Measurements from ENCODE around the gene C2orf69. TPM values are rescaled to one million over a fixed set of nuclear protein-coding genes. Genes with fewer than 3 reads are reported as not detected.
A peak's percentile ranks its signal among the peaks of the same experiment; 100 is the strongest.
"Not testable (repeated sequence)": the region's sequence is repeated elsewhere in the genome, so short reads cannot be mapped to it uniquely, and the experiment has no call there.

The C2orf69 gene
- total RNA-seq, 4 donors from 2014 or later: 8.5 to 12.3 (median 9.0) TPM

DNA sequence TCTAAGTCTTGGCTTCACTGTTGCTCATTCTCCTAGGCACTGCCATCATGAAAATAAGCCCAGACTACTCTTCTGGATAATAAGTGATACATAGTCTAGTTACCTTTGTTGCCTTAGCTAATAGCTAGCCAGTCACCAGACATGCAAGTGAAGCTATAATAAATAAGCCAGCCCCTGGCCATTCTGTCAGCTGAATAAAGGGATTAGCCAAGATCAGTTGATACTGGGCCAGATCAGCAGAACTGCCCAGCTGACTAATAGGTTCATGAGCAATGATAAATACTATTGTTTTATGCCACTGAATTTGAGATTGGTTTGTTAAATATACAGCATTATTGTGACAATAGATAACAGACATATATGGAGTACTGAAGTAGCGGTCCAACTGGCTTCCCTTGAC lies 8.0 kb upstream of the C2orf69 start:
- no peaks in the 10 kb centered on the region for H3K4me1 ChIP-seq
- H3K4me3 ChIP-seq: no peak overlapping the region
- H3K27me3 ChIP-seq: no peaks in the 10 kb centered on the region
- H3K36me3 ChIP-seq: no peaks in the 10 kb centered on the region
- no peak for DNase-seq
- H3K27ac ChIP-seq: no peak overlapping the region
- TF ChIP-seq POLR2A (IDR thresholded peaks at IDR 0.05) (no peak), CTCF (IDR thresholded peaks at IDR 0.05) (no peak)
- H3K9me3 ChIP-seq: no peaks in the 10 kb centered on the region

- no peak for DNase-seq
- Histone ChIP-seq H3K4me3 (no peak overlapping the region), H3K4me1 (peaks cover 0 to under 1% (median under 1%) of the 10 kb centered on the region in 4 donors), H3K36me3 (no peaks in the 10 kb centered on the region), H3K9me3 (no peaks in the 10 kb centered on the region), H3K27ac (no peak overlapping the region), H3K27me3 (no peaks in the 10 kb centered on the region)
- no peak for TF ChIP-seq CTCF (IDR thresholded peaks at IDR 0.05)
- TF ChIP-seq POLR2A (IDR thresholded peaks at IDR 0.05): no peak
Measured at GRCh38 chr2:199907008-199907714, 3.9 kb upstream of the C2orf69 start.

GRCh38 chr2:199910338-199911051 lies 598 bp upstream of the C2orf69 start:
- peaks cover 0 to 17% (median 3%) of the 10 kb centered on the region in 4 donors for H3K4me1 ChIP-seq
- no peak for TF ChIP-seq CTCF (IDR thresholded peaks at IDR 0.05)
- no peak for TF ChIP-seq POLR2A (IDR thresholded peaks at IDR 0.05)
- no peak for DNase-seq

DNA sequence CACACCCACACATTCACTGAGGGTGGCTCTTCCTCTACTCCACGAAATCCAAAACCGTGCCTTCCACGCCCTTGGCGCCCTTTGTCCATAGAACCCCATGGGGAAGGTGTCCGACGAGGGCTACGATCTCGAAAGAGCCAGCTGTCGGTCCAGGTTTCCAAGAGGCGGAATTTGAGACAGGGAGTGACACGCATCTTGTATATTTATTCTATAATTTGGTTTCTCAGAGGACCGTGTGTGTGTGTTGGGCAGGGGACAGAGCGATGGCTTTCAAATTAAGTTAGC lies 726 bp downstream of the C2orf69 start:
- no peaks in the 10 kb centered on the region for H3K27me3 ChIP-seq
- no peaks in the 10 kb centered on the region for H3K9me3 ChIP-seq
- peak overlapping the region; percentile 66 to 84 (median 79) for H3K4me3 ChIP-seq
- H3K4me1 ChIP-seq: peaks cover 0 to 17% (median 3%) of the 10 kb centered on the region in 4 donors
- H3K27ac ChIP-seq: peak overlapping the region; percentile 88 to 96 (median 96)
- peaks cover 0 to 13% (median 0%) of the 10 kb centered on the region in 3 donors for H3K36me3 ChIP-seq
- no peak for DNase-seq
- TF ChIP-seq CTCF (IDR thresholded peaks at IDR 0.05) (no peak), POLR2A (IDR thresholded peaks at IDR 0.05) (no peak)

More at GRCh38 chr2:199910338-199911051, 598 bp upstream of the C2orf69 start:
- Histone ChIP-seq H3K4me3 (peak overlapping the region; percentile 66 to 84 (median 79)), H3K9me3 (no peaks in the 10 kb centered on the region), H3K36me3 (no peaks in the 10 kb centered on the region), H3K27me3 (no peaks in the 10 kb centered on the region), H3K27ac (peak overlapping the region in 3 of 4 donors; percentile 95 to 96 (median 96))

DNA sequence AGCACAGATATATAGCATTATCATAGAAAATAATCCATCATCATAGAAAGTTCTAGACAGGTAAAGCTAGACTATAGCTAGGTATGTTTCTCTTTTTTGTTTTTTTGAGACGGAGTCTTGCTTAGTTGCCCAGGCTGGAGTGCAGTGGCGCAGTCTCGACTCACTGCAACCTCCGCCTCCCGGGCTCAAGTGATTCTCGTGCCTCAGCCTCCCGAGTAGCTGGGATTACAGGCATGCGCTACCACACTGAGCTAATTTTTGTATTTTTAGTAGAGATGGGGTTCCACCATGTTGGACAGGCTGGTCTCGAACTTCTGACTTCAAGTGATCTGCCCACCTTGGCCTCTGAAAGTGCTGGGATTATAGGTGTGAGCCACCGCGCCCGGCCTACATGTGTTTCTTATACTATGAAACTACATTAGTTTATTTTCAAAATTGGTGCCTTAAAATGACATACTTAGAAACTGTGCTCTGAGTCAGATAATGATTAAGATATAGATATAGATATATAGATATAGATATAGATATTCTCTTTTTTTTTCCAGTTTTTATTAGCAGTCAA lies 1.5 kb downstream of the C2orf69 start:
- DNase-seq, H3K27me3 ChIP-seq, H3K27ac ChIP-seq, H3K9me3 ChIP-seq: not testable (repeated sequence)
- H3K4me1 ChIP-seq: peaks cover 0 to 17% (median 3%) of the 10 kb centered on the region in 4 donors
- peaks cover 0 to 21% (median 0%) of the 10 kb centered on the region in 3 donors for H3K36me3 ChIP-seq
- peak overlapping the region in 2 of 4 donors; percentile 66 to 82 for H3K4me3 ChIP-seq

All from Peyer's patch (tissue), 4 donors.